Measurements from ENCODE around the gene KCNIP4. TPM values are rescaled to one million over a fixed set of nuclear protein-coding genes. Genes with fewer than 3 reads are reported as not detected.

Gene KCNIP4
- total and polyA plus RNA-seq, 2 of the 8 experiments (the other 6 are each of a cell fraction or from before 2014, with no cell fraction given) = 0.06 TPM; not detected in 1

- Histone ChIP-seq H2AK5ac (ENCODE audit: low read depth, low read length) (no peak overlapping the region), H3K36me3 (ENCODE audit: control insufficient read depth in 2 of 4, insufficient read depth in 4 of 4, low read length in 3 of 4) (peaks cover 0 to 38% (median 10%) of the 10 kb centered on the region in 4 experiments; a peak in 4 of 8 replicates), H4K8ac (ENCODE audit: extremely low read depth, insufficient read depth, low read length) (no peak overlapping the region), H4K5ac (ENCODE audit: insufficient read length, low read depth, low read length) (no peak overlapping the region), H3K4me3 (ENCODE audit: extremely low read depth in 1 of 4, insufficient read depth in 2 of 4, low read depth in 3 of 4, low read length in 4 of 4) (no peak overlapping the region), H3K18ac (ENCODE audit: extremely low read depth, low read length) (no peak overlapping the region), H3K79me2 (ENCODE audit: control insufficient read depth in 1 of 2, insufficient read depth in 2 of 2, low read length in 2 of 2) (no peaks in the 10 kb centered on the region), H2BK120ac (replicated peaks; ENCODE audit: low read depth, low read length) (no peak overlapping the region), H2BK5ac (ENCODE audit: low read depth, low read length) (no peak overlapping the region), H2BK15ac (ENCODE audit: low read length) (no peak overlapping the region), H4K20me1 (replicated peaks in 1 of 2; ENCODE audit: control insufficient read depth in 1 of 2, insufficient read depth in 2 of 2, low read length in 2 of 2) (no peaks in the 10 kb centered on the region), H3K27ac (ENCODE audit: low read depth, low read length) (no peak overlapping the region), H3K27me3 (replicated peaks in 1 of 4; ENCODE audit: control insufficient read depth in 3 of 4, extremely low read depth in 1 of 4, insufficient read depth in 3 of 4, low read length in 3 of 4) (no peaks in the 10 kb centered on the region), H3K4me1 (replicated peaks in 1 of 4; ENCODE audit: control insufficient read depth in 3 of 4, insufficient read depth in 4 of 4, low read length in 3 of 4) (no peaks in the 10 kb centered on the region), H3K9ac (replicated peaks in 1 of 4; ENCODE audit: extremely low read depth in 1 of 4, low read depth in 3 of 4, low read length in 3 of 4) (no peak overlapping the region), H3K79me1 (ENCODE audit: low read depth, low read length) (no peaks in the 10 kb centered on the region), H3K23ac (ENCODE audit: insufficient read length) (no peak overlapping the region), H4K91ac (replicated peaks; ENCODE audit: insufficient read length, low read length) (no peak overlapping the region), H2AFZ (ENCODE audit: low read length) (no peak overlapping the region), H3K14ac (ENCODE audit: insufficient read length) (no peak overlapping the region), H2BK20ac (ENCODE audit: low read length) (no peak overlapping the region), H3K9me3 (ENCODE audit: insufficient read depth in 2 of 2, low read depth in 1 of 2, low read length in 1 of 2) (peaks cover 29 to 46% of the 10 kb centered on the region in 2 experiments), H3K4me2 (ENCODE audit: insufficient read depth in 1 of 2, low read depth in 2 of 2, low read length in 2 of 2) (no peak overlapping the region), H2BK12ac (ENCODE audit: low read depth, low read length) (no peak overlapping the region), H3K56ac (replicated peaks; ENCODE audit: insufficient read length, low read depth, low read length) (no peak overlapping the region), H3K4ac (replicated peaks; ENCODE audit: insufficient read length, low read depth, low read length) (no peak overlapping the region), H3K23me2 (ENCODE audit: low read depth, low read length) (no peaks in the 10 kb centered on the region)
- CTCF ChIA-PET (ENCODE audit: partially characterized antibody) = no interaction called here
- POLR2A ChIA-PET (ENCODE audit: partially characterized antibody) = no interaction called here
- no peak for FAIRE-seq
- DNase-seq (ENCODE audit: low read depth in 1 of 2, low spot score in 2 of 2) = no peak
- 95% methylated on average over 1 of the region's 1 CpG; no CpG with 5 or more reads in 1 of the 2 experiments for WGBS, 2 experiments (ENCODE audit: extremely low coverage in 1 of 2, insufficient coverage in 1 of 2, insufficient read length in 1 of 2, insufficient replicate concordance in 2 of 2, low coverage in 1 of 2, low lambda C conversion rate in 2 of 2, missing lambda C conversion rate in 1 of 2)
- TF ChIP-seq ZNF274 (IDR thresholded peaks at IDR 0.05; ENCODE audit: borderline replicate concordance, extremely low read depth, low read length) (no peak), SUZ12 (IDR thresholded peaks at IDR 0.05; ENCODE audit: low read length) (no peak), TCF12 (IDR thresholded peaks at IDR 0.05; ENCODE audit: low read depth, low read length) (no peak), TAF1 (IDR thresholded peaks at IDR 0.05; ENCODE audit: low read depth, low read length) (no peak), RAD21 (IDR thresholded peaks at IDR 0.05 in 1 of 2, conservative IDR thresholded peaks at IDR 0.05 in 1 of 2; ENCODE audit: low read depth in 2 of 2, low read length in 2 of 2) (no peak), TAF7 (optimal IDR thresholded peaks at IDR 0.05; ENCODE audit: borderline replicate concordance, low read depth, low read length) (no peak), TBP (IDR thresholded peaks at IDR 0.05; ENCODE audit: low read depth, low read length) (no peak), BACH1 (IDR thresholded peaks at IDR 0.05; ENCODE audit: low read length) (no peak), TEAD4 (IDR thresholded peaks at IDR 0.05; ENCODE audit: low read depth, low read length) (no peak), JUND (IDR thresholded peaks at IDR 0.05; ENCODE audit: low read length) (no peak), RFX5 (IDR thresholded peaks at IDR 0.05; ENCODE audit: borderline replicate concordance, low read depth, low read length) (no peak), ASH2L (IDR thresholded peaks at IDR 0.05; ENCODE audit: low read length) (no peak), POLR2AphosphoS5 (IDR thresholded peaks at IDR 0.05; ENCODE audit: low read depth, low read length) (no peak), ATF3 (IDR thresholded peaks at IDR 0.05; ENCODE audit: insufficient read depth, low read depth, low read length) (no peak), NRF1 (IDR thresholded peaks at IDR 0.05; ENCODE audit: low read depth, low read length) (no peak), SIX5 (IDR thresholded peaks at IDR 0.05; ENCODE audit: low read depth, low read length) (no peak)
These were observed 1212.6 kb downstream of the KCNIP4 start for GRCh38 chr4:20735931-20736330.

All from H1 (cell line).